ENCODE results near the gene NDUFS7. TPM values are rescaled to one million over a fixed set of nuclear protein-coding genes. Genes with fewer than 3 reads are reported as not detected.

The NDUFS7 gene
- 51.4 and 87.2 TPM in 2 replicates for total RNA-seq (ENCODE audit: low replicate concordance)

DNA sequence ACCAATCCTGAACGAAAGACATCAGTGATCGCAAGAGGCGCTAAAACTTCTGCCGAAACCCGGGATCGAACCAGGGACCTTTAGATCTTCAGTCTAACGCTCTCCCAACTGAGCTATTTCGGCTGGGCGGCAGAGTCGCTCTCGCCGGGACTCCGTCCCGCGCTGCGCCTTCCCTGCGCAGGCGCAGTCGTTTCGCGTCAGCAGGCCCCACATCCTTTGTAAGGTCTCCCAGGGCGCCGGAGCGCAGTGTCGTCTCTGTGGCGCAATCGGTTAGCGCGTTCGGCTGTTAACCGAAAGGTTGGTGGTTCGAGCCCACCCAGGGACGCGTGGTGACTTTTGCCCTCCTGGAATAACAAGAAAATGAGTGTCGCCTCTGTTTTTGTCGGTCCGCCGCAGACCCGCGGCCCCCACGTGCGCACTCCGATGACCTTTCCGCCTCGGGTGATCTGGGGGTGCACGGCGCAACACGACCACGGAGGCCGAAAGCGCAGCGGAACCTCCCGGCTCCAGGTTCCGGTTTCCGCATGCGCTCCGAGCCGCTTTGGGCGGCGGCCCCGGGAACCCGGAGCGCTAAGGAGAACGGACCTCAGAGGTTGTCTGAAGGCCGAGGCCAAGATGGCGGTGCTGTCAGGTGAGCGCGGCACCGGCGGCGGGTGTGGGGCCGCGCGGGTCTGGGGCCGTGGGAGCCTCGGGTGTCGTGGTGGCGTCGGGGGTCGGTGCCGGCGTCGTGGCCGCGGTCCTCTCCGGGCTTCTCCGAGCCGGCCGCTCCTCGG, at the start of gene NDUFS7:
Gene NDUFS7, plus strand, starts transcription at position 596 of the 773 bp plus-strand sequence. Its CDS starts 20 bp downstream, at position 616.

DNA sequence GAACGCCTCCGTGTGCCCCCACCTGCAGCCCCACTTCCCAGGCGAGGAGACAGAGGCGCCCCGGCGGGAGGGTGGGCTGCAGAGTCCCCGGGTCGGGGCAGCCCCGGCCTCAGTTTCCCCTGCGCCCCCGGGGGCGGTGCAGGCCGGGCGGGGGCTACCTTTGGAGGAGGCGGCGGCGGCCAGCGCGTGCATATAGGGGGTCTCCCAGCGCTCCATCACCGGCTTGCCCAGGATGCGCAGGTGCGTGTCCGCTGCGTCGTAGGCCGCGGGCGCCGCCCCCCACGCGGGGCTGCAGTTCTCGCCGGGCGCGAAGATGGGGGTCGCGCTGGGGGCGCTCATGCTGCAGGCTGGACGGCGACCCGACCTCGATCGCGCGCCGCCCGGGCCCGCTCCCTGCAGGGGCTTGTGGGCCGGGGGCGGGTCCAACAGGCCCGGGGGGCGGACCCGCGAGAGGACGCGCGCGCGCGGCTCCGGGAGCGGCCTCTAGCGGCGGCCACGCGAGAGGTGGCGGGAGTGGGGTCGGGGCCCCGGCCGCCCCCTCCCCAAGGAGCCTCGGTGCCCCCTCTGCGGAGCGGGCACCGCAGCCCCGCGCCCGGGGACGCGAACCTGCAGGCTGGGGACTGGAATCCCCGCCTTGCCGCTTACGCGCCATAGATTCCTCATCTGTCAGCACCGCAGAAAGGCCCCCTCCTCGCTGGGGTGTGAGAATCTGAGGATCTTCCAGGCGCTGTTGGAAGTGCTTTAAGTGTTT, 17.6 kb downstream of the NDUFS7 start, which contains the start of gene GAMT:
Gene GAMT, minus strand, starts transcription at position 405 of the 751 bp plus-strand sequence. Its CDS starts 66 bp downstream, at position 339.

DNA sequence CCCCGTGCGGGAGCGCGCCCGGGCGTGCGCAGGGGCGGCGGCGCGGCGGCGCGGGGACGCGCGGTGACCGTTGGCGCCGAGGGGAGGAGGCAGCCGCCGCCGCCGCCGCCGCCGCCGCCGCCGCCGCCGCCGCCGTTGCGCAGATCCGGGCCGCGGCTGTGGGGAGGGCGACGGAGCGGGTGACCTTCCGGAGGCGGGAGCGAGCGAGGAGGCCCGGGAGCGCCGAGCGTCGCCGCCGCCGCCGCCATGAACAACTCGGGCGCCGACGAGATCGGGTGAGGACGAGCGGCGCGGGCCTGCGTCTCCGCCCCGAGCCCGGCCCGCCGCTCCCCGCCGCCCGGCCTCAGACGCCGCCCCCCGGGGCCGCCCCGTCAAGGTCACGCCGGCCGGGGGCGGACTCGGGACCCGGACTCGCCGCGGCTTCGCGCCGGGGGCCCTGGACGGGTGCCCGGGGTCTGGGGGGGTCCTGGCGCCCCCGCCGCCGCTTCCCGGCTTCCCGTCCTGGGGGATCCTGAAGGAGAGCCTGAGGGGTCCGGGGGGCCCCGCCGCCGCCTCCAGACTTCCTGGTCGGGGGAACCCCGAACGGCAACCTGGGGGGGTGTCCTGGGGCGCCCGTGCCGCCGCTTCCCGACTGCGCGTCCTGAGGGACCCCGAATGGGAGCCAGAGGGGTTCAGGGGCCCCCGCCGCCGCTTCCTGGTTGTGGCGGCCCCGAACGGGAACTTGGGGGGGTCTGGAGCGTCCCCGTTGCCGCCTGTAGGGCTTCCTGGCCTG, 24.0 kb downstream of the NDUFS7 start, which contains the start of gene DAZAP1:
Gene DAZAP1, plus strand, starts transcription at position 59 of the 772 bp plus-strand sequence. Its CDS starts 188 bp downstream, at position 247.

DNA sequence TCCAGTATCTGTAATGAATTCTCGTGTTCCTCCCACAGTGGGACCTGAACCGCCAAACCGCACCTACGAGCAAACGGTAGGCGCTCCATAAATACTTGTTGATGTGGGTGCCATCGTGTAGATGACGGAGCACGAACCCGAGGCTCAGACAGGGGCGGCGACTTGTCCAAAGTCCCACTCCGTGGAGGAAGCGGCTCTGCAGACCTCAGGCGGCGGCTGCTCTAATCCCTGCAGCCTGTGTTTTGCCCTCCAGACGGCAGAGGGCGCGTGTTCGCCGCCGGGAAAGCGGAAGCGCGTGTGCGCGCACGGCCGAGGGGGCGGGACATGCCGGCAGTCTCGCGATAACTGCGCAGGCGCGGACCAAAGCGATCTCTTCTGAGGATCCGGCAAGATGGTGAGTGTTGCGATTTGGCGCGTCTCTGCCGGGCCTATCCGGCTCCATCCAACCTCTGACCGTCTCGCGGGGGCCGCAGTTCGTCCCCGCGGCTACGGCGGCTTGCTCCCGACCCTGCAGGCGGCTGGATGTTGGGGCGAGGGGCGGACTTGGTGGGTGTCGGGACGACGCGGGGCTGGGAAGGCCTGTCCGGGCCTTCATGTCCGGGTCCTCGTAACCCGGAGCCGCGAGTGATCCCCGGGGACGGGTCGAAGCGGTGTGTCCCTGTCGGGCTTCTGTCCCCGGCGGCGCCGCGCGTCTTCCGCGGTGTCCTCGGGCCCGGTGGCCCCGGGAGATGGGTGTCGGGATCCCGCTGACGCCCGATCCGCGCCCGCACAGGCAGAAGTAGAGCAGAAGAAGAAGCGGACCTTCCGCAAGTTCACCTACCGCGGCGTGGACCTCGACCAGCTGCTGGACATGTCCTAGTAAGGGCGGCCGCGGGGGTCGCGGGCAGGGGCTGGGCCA, 54.6 kb downstream of the NDUFS7 start, which contains the start of gene RPS15:
Gene RPS15, plus strand, starts transcription at position 362 of the 898 bp plus-strand sequence. Its CDS starts 30 bp downstream, at position 392.

Other genes with a start within 250 kb of the NDUFS7 start
- gene SBNO2, start 209.6 kb upstream of the NDUFS7 start, total RNA-seq (ENCODE audit: low replicate concordance): 40.7 and 112 TPM in 2 replicates
- 77.6 and 112 TPM in 2 replicates for gene STK11, start 178.1 kb upstream of the NDUFS7 start, total RNA-seq (ENCODE audit: low replicate concordance)
- gene CBARP, start 145.9 kb upstream of the NDUFS7 start, total RNA-seq (ENCODE audit: low replicate concordance): 0.82 and 1.1 TPM in 2 replicates
- 36.6 and 63.1 TPM in 2 replicates for gene ATP5F1D, start 142.2 kb upstream of the NDUFS7 start, total RNA-seq (ENCODE audit: low replicate concordance)
- gene MIDN, start 135.3 kb upstream of the NDUFS7 start, total RNA-seq (ENCODE audit: low replicate concordance): 2.8 and 15.9 TPM in 2 replicates
- 148 and 327 TPM in 2 replicates for gene CIRBP, start 114.6 kb upstream of the NDUFS7 start, total RNA-seq (ENCODE audit: low replicate concordance)
- gene FAM174C, start 108.4 kb upstream of the NDUFS7 start, total RNA-seq (ENCODE audit: low replicate concordance): 8.4 and 17.5 TPM in 2 replicates
- gene EFNA2, start 98.0 kb upstream of the NDUFS7 start, total RNA-seq (ENCODE audit: low replicate concordance): not detected in 2 replicates
- 29.8 and 36.3 TPM in 2 replicates for gene GAMT, start 17.6 kb downstream of the NDUFS7 start, total RNA-seq (ENCODE audit: low replicate concordance)
- gene DAZAP1, start 23.7 kb downstream of the NDUFS7 start, total RNA-seq (ENCODE audit: low replicate concordance): 22.8 and 53.7 TPM in 2 replicates
- gene RPS15, start 54.5 kb downstream of the NDUFS7 start, total RNA-seq (ENCODE audit: low replicate concordance): 178 and 496 TPM in 2 replicates
- under 0.01 and 0.08 TPM in 2 replicates for gene APC2, start 66.2 kb downstream of the NDUFS7 start, total RNA-seq (ENCODE audit: low replicate concordance)
- gene C19orf25, start 95.3 kb downstream of the NDUFS7 start, total RNA-seq (ENCODE audit: low replicate concordance): 13.5 and 21.2 TPM in 2 replicates
- 0.68 and 1.5 TPM in 2 replicates for gene PCSK4, start 106.4 kb downstream of the NDUFS7 start, total RNA-seq (ENCODE audit: low replicate concordance)
- 1.3 and 2.2 TPM in 2 replicates for gene REEP6, start 107.3 kb downstream of the NDUFS7 start, total RNA-seq (ENCODE audit: low replicate concordance)
- gene ADAMTSL5, start 129.1 kb downstream of the NDUFS7 start, total RNA-seq (ENCODE audit: low replicate concordance): 1.3 and 2.6 TPM in 2 replicates
- gene PLK5, start 140.2 kb downstream of the NDUFS7 start, total RNA-seq (ENCODE audit: low replicate concordance): not detected in 2 replicates
- 29.7 and 35.6 TPM in 2 replicates for gene MEX3D, start 184.4 kb downstream of the NDUFS7 start, total RNA-seq (ENCODE audit: low replicate concordance)
- gene MBD3, start 209.0 kb downstream of the NDUFS7 start, total RNA-seq (ENCODE audit: low replicate concordance): 75.7 and 87.9 TPM in 2 replicates
- 42.0 and 110 TPM in 2 replicates for gene UQCR11, start 221.6 kb downstream of the NDUFS7 start, total RNA-seq (ENCODE audit: low replicate concordance)

All from smooth muscle cell of the coronary artery (primary cell).